Smooth muscle cell (in vitro differentiated cells): ENCODE data around the gene RSPH6A. TPM values are rescaled to one million over a fixed set of nuclear protein-coding genes. Genes with fewer than 3 reads are reported as not detected.

ENCODE experiments used
- DNase-seq: peaks from one replicate; lab custom pipeline; 2025; ENCODE audit not compliant: unreplicated experiment; lab: John Stamatoyannopoulos, UW
- H2AFZ ChIP-seq: fragments of 200-600 bp; sonication (generic); 2 replicates; pipeline ENCODE4 v1.6.0; 2016; ENCODE audit warnings: antibody characterized with exemption, low read depth, mild to moderate bottlenecking
- H3F3A ChIP-seq: fragments of 200-600 bp; sonication (generic); 2 replicates; pipeline ENCODE4 v1.6.0; 2017; ENCODE audit warnings: antibody characterized with exemption, low read depth
- H3K27ac ChIP-seq: fragments of 200-600 bp; sonication (generic); 2 replicates; pipeline ENCODE4 v1.5.1; 2016; ENCODE audit warnings: low read depth, mild to moderate bottlenecking
- H3K27me3 ChIP-seq: fragments of 200-600 bp; sonication (generic); 2 replicates; pipeline ENCODE4 v1.6.1; 2016; ENCODE audit warnings: low read depth, mild to moderate bottlenecking
- H3K36me3 ChIP-seq: fragments of 200-600 bp; sonication (generic); 2 replicates; pipeline ENCODE4 v1.5.1; 2016; ENCODE audit warnings: low read depth
- H3K4me1 ChIP-seq: fragments of 200-600 bp; sonication (generic); 2 replicates; pipeline ENCODE4 v1.5.1; 2016; ENCODE audit warnings: low read depth
- H3K4me2 ChIP-seq: fragments of 200-600 bp; sonication (generic); 2 replicates; pipeline ENCODE4 v1.6.0; 2016; ENCODE audit warnings: mild to moderate bottlenecking
- H3K4me3 ChIP-seq: fragments of 200-600 bp; sonication (generic); 2 replicates; pipeline ENCODE4 v1.5.1; 2016; ENCODE audit warnings: mild to moderate bottlenecking
- H3K79me2 ChIP-seq: fragments of 200-600 bp; sonication (generic); 2 replicates; pipeline ENCODE4 v1.6.0; 2016; ENCODE audit warnings: low read depth, mild to moderate bottlenecking
- H3K9ac ChIP-seq: fragments of 200-600 bp; sonication (generic); 2 replicates; pipeline ENCODE4 v1.6.0; 2016; ENCODE audit warnings: low read depth
- H3K9me3 ChIP-seq: fragments of 200-600 bp; sonication (generic); replicated peaks from 2 replicates; pipeline ENCODE4 v1.5.1; 2016; ENCODE audit warnings: low read depth
- H4K20me1 ChIP-seq: fragments of 200-600 bp; sonication (generic); 2 replicates; pipeline ENCODE4 v1.6.0; 2016; ENCODE audit warnings: low read depth
- CTCF ChIP-seq: fragments of 200-600 bp; sonication (generic); IDR thresholded peaks from 2 replicates; pipeline ENCODE4 v1.5.1; 2017; ENCODE audit warnings: borderline replicate concordance, mild to moderate bottlenecking, antibody characterized with exemption; ENCODE audit not compliant: insufficient read depth, poor library complexity, severe bottlenecking
- WGBS: methylation state at CpG from one replicate; pipeline ENCODE4 v1.1.7; 2016; ENCODE audit warnings: low lambda C conversion rate; 5-methylcytosine and 5-hydroxymethylcytosine counted together
- polyA plus RNA-seq: library from polyadenylated mRNA; unstranded; fragments of >200 nt; fragmentation: Nextera tagmentation; extraction: Ambion mirVana; gene quantifications from 2 replicates; pipeline ENCODE4 v1.2.1, GENCODE V29; 2016
- total RNA-seq: library from RNA; depleted of rRNA; stranded (reverse); fragments of >200 nt; gene quantifications from 2 replicates; pipeline ENCODE4 v1.2.3, GENCODE V29; 2014

RSPH6A gene
- total and polyA plus RNA-seq, 2 experiments from 2014 or later: 0.15 TPM; not detected in 1

- no peak for TF ChIP-seq CTCF
- no peaks in the 10 kb centered on the region for H3K36me3 ChIP-seq
Observed at GRCh38 chr19:45824531-45825262, 9.6 kb upstream of the RSPH6A start.

GRCh38 chr19:45824041-45824471 is 8.9 kb upstream of the RSPH6A start:
- DNase-seq: no peak

More at GRCh38 chr19:45824531-45825262, 9.6 kb upstream of the RSPH6A start:
- no peak for DNase-seq
- Histone ChIP-seq H3K4me3 (no peak overlapping the region), H3K9me3 (no peaks in the 10 kb centered on the region), H3K27ac (no peak overlapping the region), H3K4me1 (no peaks in the 10 kb centered on the region), H2AFZ (no peak overlapping the region), H4K20me1 (no peaks in the 10 kb centered on the region), H3F3A (no peaks in the 10 kb centered on the region), H3K9ac (no peak overlapping the region), H3K79me2 (no peaks in the 10 kb centered on the region), H3K4me2 (no peak overlapping the region), H3K27me3 (no peaks in the 10 kb centered on the region)
- 94% methylated on average over 26 of the region's 26 CpGs for WGBS

GRCh38 chr19:45823182-45823581 is 8.1 kb upstream of the RSPH6A start:
- no peak for TF ChIP-seq CTCF
- Histone ChIP-seq H4K20me1 (no peaks in the 10 kb centered on the region), H3K9ac (no peak overlapping the region), H3K4me2 (no peak overlapping the region), H3K36me3 (no peaks in the 10 kb centered on the region), H3F3A (no peaks in the 10 kb centered on the region), H3K4me1 (no peaks in the 10 kb centered on the region), H3K27ac (no peak overlapping the region), H3K4me3 (no peak overlapping the region), H3K27me3 (no peaks in the 10 kb centered on the region), H3K79me2 (no peaks in the 10 kb centered on the region), H2AFZ (no peak overlapping the region), H3K9me3 (no peaks in the 10 kb centered on the region)
- WGBS: 98% methylated on average over 12 of the region's 12 CpGs
- DNase-seq: no peak

More at GRCh38 chr19:45824041-45824471, 8.9 kb upstream of the RSPH6A start:
- Histone ChIP-seq H3K27ac (no peak overlapping the region), H3K4me3 (no peak overlapping the region), H2AFZ (no peak overlapping the region), H3K27me3 (no peaks in the 10 kb centered on the region), H3K4me1 (no peaks in the 10 kb centered on the region), H3F3A (no peaks in the 10 kb centered on the region), H4K20me1 (no peaks in the 10 kb centered on the region), H3K4me2 (no peak overlapping the region), H3K36me3 (no peaks in the 10 kb centered on the region), H3K9ac (no peak overlapping the region), H3K9me3 (no peaks in the 10 kb centered on the region), H3K79me2 (no peaks in the 10 kb centered on the region)
- 97% methylated on average over 12 of the region's 12 CpGs for WGBS
- no peak for TF ChIP-seq CTCF

GRCh38 chr19:45822716-45823115 is 7.6 kb upstream of the RSPH6A start:
- no peaks in the 10 kb centered on the region for H3F3A ChIP-seq
- no peak for DNase-seq
- no peaks in the 10 kb centered on the region for H4K20me1 ChIP-seq
- H3K9me3 ChIP-seq: no peaks in the 10 kb centered on the region
- no peaks in the 10 kb centered on the region for H3K79me2 ChIP-seq
- no peak overlapping the region for H3K4me3 ChIP-seq
- no peaks in the 10 kb centered on the region for H3K36me3 ChIP-seq
- H3K9ac ChIP-seq: no peak overlapping the region
- WGBS: 93% methylated on average over 5 of the region's 5 CpGs
- no peak for TF ChIP-seq CTCF
- H2AFZ ChIP-seq: no peak overlapping the region
- H3K27me3 ChIP-seq: no peaks in the 10 kb centered on the region
- H3K4me2 ChIP-seq: no peak overlapping the region
- no peak overlapping the region for H3K27ac ChIP-seq
- no peaks in the 10 kb centered on the region for H3K4me1 ChIP-seq
